Ascending aorta (tissue), 2 donors: ENCODE measurements around the gene ENTPD2. TPM values are rescaled to one million over a fixed set of nuclear protein-coding genes. Genes with fewer than 3 reads are reported as not detected.
"Not testable (repeated sequence)": the region's sequence is repeated elsewhere in the genome, so short reads cannot be mapped to it uniquely, and the experiment has no call there.

Experiments
- DNase-seq, 2 donors: peaks; one replicate each; pipeline ENCODE4 v3.0.0-alpha.2; 2019; ENCODE audit warnings: low spot score in 2 of 2
- H3K27ac ChIP-seq, 2 donors: fragments of 200-600 bp; sonication (generic); one replicate each; pipeline ENCODE4 v1.5.1; 2016 to 2017; ENCODE audit warnings: mild to moderate bottlenecking in 1 of 2
- H3K27me3 ChIP-seq: fragments of 200-600 bp; sonication (generic); one replicate; pipeline ENCODE4 v1.5.1; 2017
- H3K36me3 ChIP-seq, 2 donors: fragments of 200-600 bp; sonication (generic); one replicate each; pipeline ENCODE4 v1.5.1; 2016
- H3K4me1 ChIP-seq, 2 donors: fragments of 200-600 bp; sonication (generic); one replicate each; pipeline ENCODE4 v1.5.1; 2016 to 2017; ENCODE audit warnings: mild to moderate bottlenecking in 1 of 2
- H3K4me3 ChIP-seq, 2 donors: fragments of 200-600 bp; sonication (generic); one replicate each; pipeline ENCODE4 v1.5.1; 2016 to 2017; ENCODE audit warnings: mild to moderate bottlenecking in 1 of 2
- H3K9me3 ChIP-seq, 2 donors: fragments of 200-600 bp; sonication (generic); one replicate each; pipeline ENCODE4 v1.5.1; 2016
- CTCF ChIP-seq, 3 experiments: fragments of 200-600 bp in 2 of 3; fragments of 450-650 bp in 1 of 3; sonication (generic) in 2 of 3; IDR thresholded peaks; one replicate each; pipeline ENCODE4 v1.5.1; 2016 to 2019; ENCODE audit warnings: antibody characterized with exemption in 3 of 3, mild to moderate bottlenecking in 1 of 3, moderate library complexity in 1 of 3
- intact Hi-C: fragments of 100-400 bp; cut with DNase I; formaldehyde crosslinking; loops from one replicate; pipeline ENCODE4 v1.15.1; 2023
- total RNA-seq: library from RNA; depleted of rRNA; stranded (reverse); fragments of >200 nt; gene quantifications from one replicate; pipeline ENCODE4 v1.1.0, GENCODE V29; 2016

ENTPD2 gene
- total RNA-seq, 1 donor from 2014 or later, result not detected

DNA sequence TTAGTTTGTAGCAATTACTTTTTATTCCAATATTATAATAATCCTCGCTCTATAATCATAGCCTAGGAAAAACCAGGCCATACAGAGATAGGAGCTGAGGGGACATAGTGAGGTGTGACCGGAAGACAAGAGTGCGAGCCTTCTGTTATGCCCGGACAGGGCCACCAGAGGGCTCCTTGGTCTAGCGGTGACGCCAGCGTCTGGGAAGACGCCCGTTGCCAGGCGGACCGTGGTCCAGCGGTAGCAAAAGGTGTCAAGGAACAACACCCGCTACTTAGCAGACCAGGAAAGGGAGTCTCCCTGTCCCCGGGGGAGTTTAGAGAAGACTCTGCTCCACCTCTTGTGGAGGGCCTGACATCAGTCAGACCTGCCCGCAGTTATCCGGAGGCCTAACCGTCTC lies 49.6 kb downstream of the ENTPD2 start:
- DNase-seq, H3K4me3 ChIP-seq, intact Hi-C loops, H3K9me3 ChIP-seq, H3K27ac ChIP-seq, H3K4me1 ChIP-seq, H3K36me3 ChIP-seq, H3K27me3 ChIP-seq: not testable (repeated sequence)
- peak in 2 of 3 experiments; percentile 12 to 28 for TF ChIP-seq CTCF (IDR thresholded peaks at IDR 0.05)

GRCh38 chr9:137002646-137003041 lies 51.2 kb downstream of the ENTPD2 start:
- no peak overlapping the region for H3K4me3 ChIP-seq
- DNase-seq, result no peak
- intact Hi-C loops, result no loop called here
- no peaks in the 10 kb centered on the region for H3K36me3 ChIP-seq
- no peaks in the 10 kb centered on the region for H3K9me3 ChIP-seq
- no peaks in the 10 kb centered on the region for H3K27me3 ChIP-seq
- TF ChIP-seq CTCF (IDR thresholded peaks at IDR 0.05), result no peak
- no peaks in the 10 kb centered on the region for H3K4me1 ChIP-seq
- no peak overlapping the region for H3K27ac ChIP-seq

GRCh38 chr9:137001857-137002645 lies 51.8 kb downstream of the ENTPD2 start:
- H3K4me1 ChIP-seq, result no peaks in the 10 kb centered on the region
- no peaks in the 10 kb centered on the region for H3K27me3 ChIP-seq
- intact Hi-C loops, result no loop called here
- no peak overlapping the region for H3K27ac ChIP-seq
- H3K9me3 ChIP-seq, result no peaks in the 10 kb centered on the region
- no peak for TF ChIP-seq CTCF (IDR thresholded peaks at IDR 0.05)
- no peaks in the 10 kb centered on the region for H3K36me3 ChIP-seq
- H3K4me3 ChIP-seq, result no peak overlapping the region
- no peak for DNase-seq

DNA sequence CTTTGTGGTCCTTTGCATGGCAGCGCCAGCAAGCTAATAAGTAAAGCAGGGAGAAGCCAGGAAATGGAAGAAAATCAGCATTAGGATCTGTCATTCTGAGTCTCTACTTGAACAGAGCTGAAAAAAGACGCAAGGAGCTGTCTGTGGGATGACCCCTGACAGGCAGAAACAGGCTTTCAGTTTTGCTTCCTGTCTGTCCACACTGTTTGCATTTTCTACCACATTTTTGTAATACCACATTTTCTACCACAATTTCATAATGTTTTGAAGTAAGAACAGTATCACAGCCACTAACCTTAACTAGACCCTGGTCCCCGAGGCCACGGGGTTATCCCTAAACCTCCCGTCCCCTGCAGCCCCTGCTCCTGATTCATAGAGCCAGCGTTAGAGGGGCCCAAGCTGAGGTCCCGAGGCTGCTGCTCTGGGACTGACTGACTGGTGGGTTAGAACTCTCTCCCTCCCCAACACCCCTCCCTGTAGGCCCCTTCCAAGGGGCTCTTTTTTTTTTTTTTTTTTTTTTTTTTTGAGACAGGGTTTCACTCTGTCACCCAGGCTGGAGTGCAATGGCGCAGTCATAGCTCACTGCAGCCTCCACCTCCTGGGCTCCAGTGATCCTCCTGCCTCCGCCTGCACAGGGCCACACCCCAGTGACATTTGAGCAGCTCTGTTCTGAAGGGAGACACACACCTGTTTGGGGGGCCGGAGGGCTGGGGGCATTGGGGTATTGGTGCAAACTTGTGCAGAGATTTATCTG lies 53.5 kb downstream of the ENTPD2 start:
- Histone ChIP-seq H3K4me3 (no peak overlapping the region), H3K36me3 (no peaks in the 10 kb centered on the region), H3K27me3 (no peaks in the 10 kb centered on the region), H3K4me1 (peaks cover 9 to 13% of the 10 kb centered on the region in 2 donors), H3K27ac (no peak overlapping the region), H3K9me3 (no peaks in the 10 kb centered on the region)
- no peak for TF ChIP-seq CTCF (IDR thresholded peaks at IDR 0.05)
- no peak for DNase-seq
- intact Hi-C loops, result no loop called here

Other genes with a start within 250 kb of the ENTPD2 start
- 70.9 TPM for gene RABL6, start 246.1 kb downstream of the ENTPD2 start, total RNA-seq
- gene AJM1, start 211.6 kb downstream of the ENTPD2 start, total RNA-seq, result 5.9 TPM
- 108 TPM for gene PHPT1, start 204.7 kb downstream of the ENTPD2 start, total RNA-seq
- gene MAMDC4, start 201.7 kb downstream of the ENTPD2 start, total RNA-seq, result 5.0 TPM
- gene EDF1, start 187.8 kb downstream of the ENTPD2 start, total RNA-seq, result 140 TPM
- 4.4 TPM for gene TRAF2, start 167.5 kb downstream of the ENTPD2 start, total RNA-seq
- 421 TPM for gene FBXW5, start 109.3 kb downstream of the ENTPD2 start, total RNA-seq
- gene C8G, start 108.8 kb downstream of the ENTPD2 start, total RNA-seq, result 8.6 TPM
- not detected for gene LCN12, start 101.8 kb downstream of the ENTPD2 start, total RNA-seq
- 68.3 TPM for gene PTGDS, start 76.6 kb downstream of the ENTPD2 start, total RNA-seq
- not detected for gene LCNL1, start 71.1 kb downstream of the ENTPD2 start, total RNA-seq
- 87.0 TPM for gene PAXX, start 61.6 kb downstream of the ENTPD2 start, total RNA-seq
- 2.8 TPM for gene CLIC3, start 57.5 kb downstream of the ENTPD2 start, total RNA-seq
- 102 TPM for gene ABCA2, start 25.8 kb downstream of the ENTPD2 start, total RNA-seq
- gene FUT7, start 22.0 kb downstream of the ENTPD2 start, total RNA-seq, result not detected
- 579 TPM for gene NPDC1, start 7.9 kb downstream of the ENTPD2 start, total RNA-seq
- 8.7 TPM for gene SAPCD2, start 16.5 kb upstream of the ENTPD2 start, total RNA-seq
- 17.1 TPM for gene UAP1L1, start 23.5 kb upstream of the ENTPD2 start, total RNA-seq
- gene MAN1B1, start 32.9 kb upstream of the ENTPD2 start, total RNA-seq, result 85.3 TPM
- 176 TPM for gene DPP7, start 60.7 kb upstream of the ENTPD2 start, total RNA-seq
- gene GRIN1, start 85.1 kb upstream of the ENTPD2 start, total RNA-seq, result not detected
- gene LRRC26, start 116.0 kb upstream of the ENTPD2 start, total RNA-seq, result not detected
- not detected for gene TMEM210, start 118.0 kb upstream of the ENTPD2 start, total RNA-seq
- 24.1 TPM for gene ANAPC2, start 134.5 kb upstream of the ENTPD2 start, total RNA-seq
- gene SSNA1, start 134.6 kb upstream of the ENTPD2 start, total RNA-seq, result 123 TPM
- gene TPRN, start 146.7 kb upstream of the ENTPD2 start, total RNA-seq, result 2.8 TPM
- 24.3 TPM for gene TMEM203, start 151.6 kb upstream of the ENTPD2 start, total RNA-seq
- 27.0 TPM for gene NDOR1, start 151.6 kb upstream of the ENTPD2 start, total RNA-seq
- gene RNF208, start 168.2 kb upstream of the ENTPD2 start, total RNA-seq, result 6.7 TPM
- gene CYSRT1, start 171.1 kb upstream of the ENTPD2 start, total RNA-seq, result not detected
- gene RNF224, start 173.4 kb upstream of the ENTPD2 start, total RNA-seq, result not detected
- gene SLC34A3, start 176.8 kb upstream of the ENTPD2 start, total RNA-seq, result not detected
- 403 TPM for gene TUBB4B, start 187.2 kb upstream of the ENTPD2 start, total RNA-seq
- gene STPG3, start 197.2 kb upstream of the ENTPD2 start, total RNA-seq, result not detected
- 71.7 TPM for gene NELFB, start 201.3 kb upstream of the ENTPD2 start, total RNA-seq
- gene TOR4A, start 223.7 kb upstream of the ENTPD2 start, total RNA-seq, result 38.3 TPM
- 51.7 TPM for gene NRARP, start 248.2 kb upstream of the ENTPD2 start, total RNA-seq